Stimulated activated naive CD8-positive, alpha-beta T cell treated with anti-CD3 and anti-CD28 coated beads, Interleukin-15, amount 100 ng/mL, for 72 hours (primary cell): ENCODE data around the gene CUX1.
A peak's percentile ranks its signal among the peaks of the same experiment; 100 is the strongest.
"Not testable (repeated sequence)": the region's sequence is repeated elsewhere in the genome, so short reads cannot be mapped to it uniquely, and the experiment has no call there.

ENCODE experiments used
- ATAC-seq: fragments of 150-1000 bp; cut with Tn5 transposase; 2 replicates; pipeline ENCODE4 v1.10.0; 2021; ENCODE audit warnings: mild to moderate bottlenecking, moderate library complexity
- DNase-seq, 2 donors: peaks; one replicate each; pipeline ENCODE4 v3.0.0; 2021 to 2022
- H3K27ac Mint-ChIP-seq, 2 donors: one replicate each; pipeline ENCODE4 v1.8.0; 2022; ENCODE audit warnings: mild to moderate bottlenecking in 2 of 2, mixed read lengths in 2 of 2, moderate library complexity in 2 of 2
- H3K27me3 Mint-ChIP-seq: one replicate; pipeline ENCODE4 v1.8.0; 2022; ENCODE audit warnings: mixed read lengths
- H3K4me1 Mint-ChIP-seq: one replicate; pipeline ENCODE4 v1.8.0; 2022; ENCODE audit warnings: mild to moderate bottlenecking, mixed read lengths
- H3K4me3 Mint-ChIP-seq, 2 donors: one replicate each; pipeline ENCODE4 v1.8.0; 2022; ENCODE audit warnings: mild to moderate bottlenecking in 2 of 2, mixed read lengths in 2 of 2, moderate library complexity in 1 of 2
- H3K9me3 Mint-ChIP-seq, 2 donors: one replicate each; pipeline ENCODE4 v1.8.0; 2022; ENCODE audit warnings: mixed read lengths in 2 of 2

CUX1 gene

GRCh38 chr7:102326157-102326889 is 508.9 kb downstream of the CUX1 start:
- ATAC-seq = no peak
- DNase-seq = no peak
- peaks cover 41% of the 10 kb centered on the region for H3K27me3 Mint-ChIP-seq
- H3K4me3 Mint-ChIP-seq = no peak overlapping the region
- peak overlapping the region in 1 of 2 donors; percentile 67 for H3K27ac Mint-ChIP-seq
- H3K4me1 Mint-ChIP-seq = peaks cover 8% of the 10 kb centered on the region
- H3K9me3 Mint-ChIP-seq = no peaks in the 10 kb centered on the region

GRCh38 chr7:102327183-102327582 is 509.8 kb downstream of the CUX1 start:
- not testable (repeated sequence) for H3K4me1 Mint-ChIP-seq, H3K27ac Mint-ChIP-seq, ATAC-seq, H3K4me3 Mint-ChIP-seq, H3K9me3 Mint-ChIP-seq, DNase-seq
- H3K27me3 Mint-ChIP-seq = peaks cover 33% of the 10 kb centered on the region

GRCh38 chr7:102328863-102329262 is 511.4 kb downstream of the CUX1 start:
- not testable (repeated sequence) for H3K9me3 Mint-ChIP-seq, H3K27ac Mint-ChIP-seq, H3K4me1 Mint-ChIP-seq, H3K4me3 Mint-ChIP-seq, ATAC-seq, DNase-seq
- peaks cover 25% of the 10 kb centered on the region for H3K27me3 Mint-ChIP-seq

GRCh38 chr7:102329366-102329765 is 511.9 kb downstream of the CUX1 start:
- DNase-seq, H3K9me3 Mint-ChIP-seq, H3K4me1 Mint-ChIP-seq, H3K27ac Mint-ChIP-seq, ATAC-seq, H3K4me3 Mint-ChIP-seq: not testable (repeated sequence)
- peaks cover 25% of the 10 kb centered on the region for H3K27me3 Mint-ChIP-seq

- not testable (repeated sequence) for H3K4me1 Mint-ChIP-seq, H3K4me3 Mint-ChIP-seq, H3K27ac Mint-ChIP-seq, DNase-seq, ATAC-seq, H3K9me3 Mint-ChIP-seq
- peaks cover 25% of the 10 kb centered on the region for H3K27me3 Mint-ChIP-seq
Measured at GRCh38 chr7:102330666-102331460, 513.4 kb downstream of the CUX1 start.
